HG02642 (cell line): ENCODE measurements around the gene C16orf86.

Experiments used
- ATAC-seq: cut with Tn5 transposase; IDR thresholded peaks from one replicate; pipeline ENCODE4 v1.9.1; 2021; ENCODE audit warnings: mild to moderate bottlenecking; ENCODE audit not compliant: unreplicated experiment, poor library complexity

The C16orf86 gene, protein sequence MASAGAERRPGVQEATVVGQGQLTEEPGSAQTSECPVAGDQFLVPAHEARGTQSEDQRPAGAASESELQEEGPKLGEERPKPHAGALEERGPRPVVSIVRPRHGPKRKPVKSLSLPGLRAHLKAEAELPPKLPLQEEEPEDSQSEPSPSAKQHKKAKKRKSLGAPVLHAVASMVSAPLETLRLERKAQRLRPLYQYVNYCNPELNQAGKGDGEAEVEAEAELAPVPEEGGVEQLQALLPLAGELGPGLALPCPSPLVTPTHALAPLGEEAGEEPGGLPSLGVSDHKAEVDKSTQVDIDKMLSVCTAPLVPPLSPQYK

DNA sequence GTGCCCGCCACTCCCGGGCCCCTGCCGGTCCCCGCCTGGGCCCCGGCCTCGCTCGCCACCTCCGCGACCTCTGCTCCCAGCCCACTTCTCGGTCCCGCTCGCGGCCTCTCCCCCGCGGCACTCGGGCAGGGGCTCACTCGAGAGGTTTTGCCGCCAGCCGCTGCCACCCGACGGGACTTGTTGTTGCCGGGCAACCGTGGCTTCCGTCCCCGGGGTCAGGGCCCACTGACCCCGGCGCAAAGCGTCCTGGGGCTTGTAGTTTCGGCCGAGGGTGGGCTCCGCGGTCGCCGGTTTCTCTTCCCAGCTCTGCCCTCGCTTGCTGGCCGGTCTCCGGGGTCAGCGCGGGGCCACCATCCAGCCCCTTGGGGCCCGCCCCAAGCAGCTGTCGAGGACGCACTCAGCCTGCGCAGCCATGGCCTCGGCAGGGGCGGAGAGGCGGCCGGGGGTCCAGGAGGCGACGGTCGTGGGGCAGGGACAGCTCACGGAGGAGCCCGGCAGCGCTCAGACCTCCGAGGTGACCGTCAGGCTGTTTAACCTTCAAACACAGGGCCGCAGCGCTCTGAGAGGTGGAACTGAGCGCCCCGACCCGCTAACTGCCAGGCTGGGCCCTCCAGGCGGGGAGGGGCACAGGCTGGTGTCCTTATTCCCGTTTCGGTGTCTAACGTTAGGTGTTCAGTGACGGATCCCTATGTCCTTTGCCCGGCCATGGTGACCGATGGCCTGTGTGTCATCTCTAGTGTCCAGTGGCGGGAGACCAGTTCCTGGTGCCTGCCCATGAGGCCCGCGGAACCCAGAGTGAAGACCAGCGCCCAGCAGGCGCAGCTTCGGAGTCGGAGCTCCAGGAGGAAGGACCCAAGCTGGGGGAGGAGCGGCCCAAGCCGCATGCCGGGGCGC is at the start of gene C16orf86, which contains the start of gene ENKD1:
Gene C16orf86 (plus strand): TSS at position 256 of the 894 bp plus-strand sequence. CDS start 157 bp downstream, at position 413.
Gene ENKD1 (minus strand): TSS at position 192 of the 894 bp plus-strand sequence. CDS start 308 bp downstream, outside the sequence.
- ATAC-seq, result peak; percentile 51

DNA sequence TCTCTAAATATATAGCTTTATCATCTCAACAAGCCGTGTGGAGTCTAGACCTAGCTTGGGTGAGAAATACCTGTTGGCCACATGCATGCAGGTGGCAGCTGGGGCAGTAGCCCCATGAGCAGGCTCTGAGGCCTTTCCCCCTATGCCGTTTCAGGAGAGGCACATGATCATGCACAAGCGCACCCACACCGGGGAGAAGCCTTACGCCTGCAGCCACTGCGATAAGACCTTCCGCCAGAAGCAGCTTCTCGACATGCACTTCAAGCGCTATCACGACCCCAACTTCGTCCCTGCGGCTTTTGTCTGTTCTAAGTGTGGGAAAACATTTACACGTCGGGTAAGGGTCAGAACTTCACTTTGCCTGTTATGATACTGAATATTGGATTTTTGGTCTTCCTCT is 38.4 kb upstream of the C16orf86 start:
- ATAC-seq, result no peak

DNA sequence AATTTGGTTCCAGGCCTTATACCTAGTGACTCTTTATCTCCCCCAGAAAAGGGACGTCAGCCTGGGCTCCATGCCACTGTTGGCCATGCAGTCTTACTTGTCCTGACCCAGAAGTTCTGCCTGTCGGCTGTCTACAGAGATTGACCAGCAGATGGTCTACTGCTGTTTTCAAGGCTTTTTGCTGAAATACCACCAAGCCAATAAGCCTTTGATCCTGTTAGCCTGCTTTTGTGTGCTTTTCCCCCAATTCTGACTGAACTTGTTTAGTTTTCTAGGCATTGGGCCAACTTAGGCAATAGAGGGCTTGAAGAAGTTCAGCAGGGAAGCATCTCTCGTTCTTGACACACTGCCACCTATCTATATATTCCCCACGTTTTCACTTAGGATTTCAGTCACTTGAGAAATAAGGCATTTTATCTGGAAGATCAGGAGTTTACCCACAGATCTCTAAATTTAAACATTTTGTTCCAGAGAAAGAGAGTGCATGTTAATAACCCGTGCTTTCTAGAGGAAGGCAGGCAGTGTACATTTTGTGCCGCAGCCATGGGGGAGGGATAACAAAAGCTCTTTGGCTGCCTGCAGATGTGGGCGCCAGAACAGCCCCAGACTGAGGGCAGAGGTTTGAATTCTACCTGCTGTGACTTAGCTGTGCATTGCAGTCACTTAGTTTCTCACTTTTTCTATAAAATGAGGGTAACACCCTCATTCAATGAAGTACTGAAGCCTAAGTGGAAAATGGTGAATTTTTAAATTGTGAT is 34.0 kb upstream of the C16orf86 start:
- ATAC-seq, result no peak

DNA sequence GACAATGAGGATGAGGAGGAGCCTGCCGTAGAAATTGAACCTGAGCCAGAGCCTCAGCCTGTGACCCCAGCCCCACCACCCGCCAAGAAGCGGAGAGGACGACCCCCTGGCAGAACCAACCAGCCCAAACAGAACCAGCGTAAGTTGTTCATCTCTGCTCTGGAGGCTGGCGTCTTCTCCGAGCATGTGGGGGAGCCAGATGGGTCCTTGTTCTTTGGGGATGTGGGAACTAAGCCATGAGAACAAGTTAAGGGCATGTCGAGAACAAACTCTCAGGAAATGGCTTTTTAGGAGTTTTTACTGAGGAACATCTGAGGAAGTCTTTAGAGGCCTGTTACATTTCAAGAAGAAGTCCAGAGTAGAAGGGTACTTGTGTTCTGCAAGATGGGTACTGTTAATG is 29.9 kb upstream of the C16orf86 start:
- ATAC-seq, result no peak

DNA sequence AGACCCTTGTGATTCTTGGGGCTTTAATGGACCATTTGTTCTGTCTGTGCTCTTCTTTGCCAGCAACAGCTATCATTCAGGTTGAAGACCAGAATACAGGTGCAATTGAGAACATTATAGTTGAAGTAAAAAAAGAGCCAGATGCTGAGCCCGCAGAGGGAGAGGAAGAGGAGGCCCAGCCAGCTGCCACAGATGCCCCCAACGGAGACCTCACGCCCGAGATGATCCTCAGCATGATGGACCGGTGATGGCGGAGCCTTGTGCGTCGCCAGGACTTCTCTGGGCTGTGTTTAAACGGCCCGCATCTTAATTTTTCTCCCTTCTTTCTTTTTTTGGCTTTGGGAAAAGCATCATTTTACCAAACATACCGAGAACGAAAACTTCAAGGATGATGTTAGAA is 29.0 kb upstream of the C16orf86 start:
- no peak for ATAC-seq

DNA sequence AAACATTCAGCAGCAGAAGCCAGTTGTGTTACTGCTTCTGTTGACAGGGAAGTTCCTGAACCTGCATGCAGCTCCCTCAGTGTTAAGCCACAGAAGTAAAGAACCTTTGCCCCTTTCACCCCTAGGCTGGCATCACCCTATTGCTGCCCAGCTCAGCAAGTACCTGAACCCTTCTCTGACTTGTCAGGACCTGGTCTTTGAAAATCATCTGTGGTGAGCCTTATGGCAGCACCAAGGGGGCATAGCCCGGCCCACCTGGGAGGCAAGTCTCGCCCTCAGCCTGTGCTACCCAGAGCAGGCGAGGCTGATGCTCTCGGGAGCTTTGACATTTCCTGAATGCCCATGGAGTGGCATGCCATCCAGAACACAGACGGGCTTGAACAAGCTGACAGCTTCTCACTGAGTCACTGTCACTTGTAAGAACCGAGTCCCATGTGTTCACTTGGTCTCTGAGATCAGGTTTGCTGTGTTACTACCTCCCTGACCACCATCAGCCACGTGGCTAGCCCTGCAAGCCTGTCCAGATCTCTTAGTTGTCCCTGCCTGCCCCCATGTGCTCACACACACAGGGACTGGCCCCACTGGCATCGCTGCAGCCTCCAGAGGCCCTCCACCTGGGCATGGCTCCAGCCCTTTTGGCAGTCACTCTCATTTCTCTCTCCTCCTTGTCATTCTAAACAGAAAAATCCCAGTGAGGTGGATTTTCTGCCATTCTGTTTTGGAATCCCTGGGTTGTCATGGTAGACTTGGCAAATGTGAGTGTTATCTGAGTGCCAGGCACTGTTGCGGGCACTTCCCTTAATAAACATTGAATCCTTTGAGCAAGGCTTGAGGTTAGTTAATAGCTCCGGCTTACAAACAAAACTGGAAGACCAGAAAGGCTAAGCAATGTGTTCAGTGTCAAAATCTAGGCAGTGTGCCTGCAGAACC is 24.6 kb upstream of the C16orf86 start:
- no peak for ATAC-seq

DNA sequence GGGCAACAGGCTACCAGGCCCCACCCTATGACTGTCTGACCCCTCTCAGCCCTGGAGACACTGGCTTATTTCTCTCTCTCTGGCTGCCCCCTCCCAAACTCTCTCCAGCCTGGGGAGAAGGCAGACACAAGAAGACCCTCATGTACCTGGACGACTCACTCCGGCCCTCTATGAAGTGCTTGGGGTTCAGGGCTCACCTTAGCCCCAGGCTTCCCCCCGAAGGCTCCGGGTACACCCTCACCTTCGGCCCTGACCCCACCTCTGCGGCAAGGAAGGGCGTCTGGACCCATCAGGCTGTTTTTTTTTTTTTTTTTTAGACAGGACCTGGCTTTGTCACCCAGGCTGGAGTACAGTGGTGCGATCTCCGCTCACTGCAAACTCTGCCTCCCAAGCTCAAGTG is 22.6 kb upstream of the C16orf86 start:
- no peak for ATAC-seq

DNA sequence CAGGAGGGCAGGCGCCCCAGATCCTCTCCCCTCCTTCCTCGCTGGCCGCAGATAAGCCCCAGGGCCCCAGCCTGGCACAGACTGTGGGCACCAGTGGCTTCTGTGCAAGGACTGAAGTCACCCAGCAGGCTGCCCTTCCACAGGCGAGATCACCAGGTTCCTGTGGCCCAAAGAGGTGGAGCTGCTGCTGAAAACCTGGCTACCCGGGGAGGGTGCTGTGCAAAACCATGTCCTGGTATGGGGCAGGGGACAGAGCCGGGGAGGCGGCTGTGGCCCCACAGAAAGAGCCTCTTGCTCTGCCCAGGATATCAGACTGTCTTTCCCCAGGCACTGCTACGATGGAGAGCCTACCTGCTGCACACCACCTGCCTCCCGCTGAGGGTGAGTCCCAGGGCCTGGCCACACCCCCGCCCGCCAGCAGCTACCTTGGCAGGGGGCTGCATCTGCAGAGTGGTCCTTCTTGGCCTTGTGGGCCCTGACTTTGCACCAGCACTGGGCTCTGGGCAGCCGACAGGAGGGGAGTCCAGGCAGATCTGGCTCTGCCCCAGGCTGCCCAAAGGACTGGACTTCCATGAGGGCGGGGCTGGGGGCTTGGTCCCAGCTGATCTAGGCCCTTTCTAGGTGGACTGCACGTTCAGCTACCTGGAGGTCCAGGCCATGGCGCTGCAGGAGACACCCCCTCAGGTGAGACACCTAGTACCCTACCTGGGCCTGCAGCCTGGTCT is 21.1 kb upstream of the C16orf86 start:
- ATAC-seq, result no peak

DNA sequence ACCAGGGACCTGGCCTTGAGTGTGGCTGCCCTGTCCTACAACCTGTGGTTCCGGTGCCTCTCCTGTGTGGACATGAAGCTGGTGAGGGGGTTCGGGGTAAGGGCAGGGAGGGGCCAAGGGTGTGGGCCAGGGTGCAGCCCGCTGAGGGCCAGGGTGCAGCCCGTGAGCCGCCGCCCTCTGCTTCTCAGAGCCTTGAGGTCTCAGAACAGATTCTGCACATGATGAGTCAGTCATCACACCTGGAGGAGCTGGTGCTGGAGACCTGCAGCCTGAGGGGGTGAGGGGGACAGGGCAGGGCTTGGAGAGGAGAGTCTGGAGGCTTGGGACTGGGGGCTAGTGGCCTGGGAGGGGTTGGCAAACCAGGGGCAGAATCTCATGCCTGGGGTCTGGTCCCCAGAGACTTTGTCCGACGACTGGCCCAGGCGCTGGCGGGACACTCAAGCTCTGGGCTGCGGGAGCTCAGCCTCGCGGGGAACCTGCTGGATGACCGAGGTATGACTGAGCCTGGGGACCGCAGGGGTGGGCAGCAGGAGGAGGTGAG is 19.4 kb upstream of the C16orf86 start:
- ATAC-seq, result no peak

DNA sequence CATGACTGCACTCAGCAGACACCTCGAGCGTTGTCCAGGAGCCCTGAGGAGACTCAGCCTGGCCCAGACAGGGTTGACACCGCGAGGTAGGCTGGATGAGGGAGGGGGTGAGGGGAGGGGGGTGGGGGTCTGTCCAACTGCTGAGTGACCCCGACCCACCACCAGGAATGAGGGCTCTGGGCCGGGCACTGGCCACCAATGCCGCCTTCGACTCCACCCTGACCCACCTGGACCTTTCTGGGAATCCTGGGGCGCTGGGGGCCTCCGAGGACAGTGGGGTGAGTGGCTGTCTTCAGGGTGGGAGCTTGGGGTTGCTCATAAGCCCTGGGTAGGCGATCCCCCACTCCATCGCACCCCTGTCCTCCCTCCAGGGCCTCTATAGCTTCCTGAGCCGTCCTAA is 18.9 kb upstream of the C16orf86 start:
- no peak for ATAC-seq

DNA sequence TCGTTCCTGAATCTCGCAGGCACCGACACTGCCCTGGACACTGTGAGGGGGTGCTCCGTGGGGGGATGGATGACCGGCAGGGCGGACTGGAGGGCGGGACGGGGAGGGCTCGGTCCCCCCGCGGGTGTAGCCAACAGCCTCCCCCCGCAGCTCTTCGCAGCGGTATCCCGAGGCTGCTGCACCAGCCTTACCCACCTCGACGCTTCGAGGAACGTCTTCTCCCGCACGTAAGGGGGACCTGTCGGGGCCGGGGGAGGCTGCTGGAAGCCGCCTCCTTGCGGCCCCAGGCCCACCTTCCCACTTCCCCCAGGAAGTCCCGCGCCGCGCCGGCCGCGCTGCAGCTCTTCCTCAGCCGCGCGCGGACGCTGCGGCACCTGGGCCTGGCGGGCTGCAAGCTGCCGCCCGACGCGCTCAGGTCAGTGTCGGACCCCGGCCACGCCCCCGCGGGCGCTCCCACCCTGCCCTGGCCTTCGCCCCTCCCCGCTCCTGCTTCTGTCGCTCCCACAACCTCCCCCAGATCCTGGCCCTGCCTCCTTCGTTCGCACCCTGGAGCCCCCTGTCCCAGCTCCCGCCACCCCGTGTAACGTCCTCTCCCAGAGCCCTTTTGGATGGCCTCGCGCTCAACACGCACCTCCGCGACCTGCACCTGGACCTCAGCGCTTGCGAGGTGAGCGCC is 18.4 kb upstream of the C16orf86 start:
- ATAC-seq, result no peak

DNA sequence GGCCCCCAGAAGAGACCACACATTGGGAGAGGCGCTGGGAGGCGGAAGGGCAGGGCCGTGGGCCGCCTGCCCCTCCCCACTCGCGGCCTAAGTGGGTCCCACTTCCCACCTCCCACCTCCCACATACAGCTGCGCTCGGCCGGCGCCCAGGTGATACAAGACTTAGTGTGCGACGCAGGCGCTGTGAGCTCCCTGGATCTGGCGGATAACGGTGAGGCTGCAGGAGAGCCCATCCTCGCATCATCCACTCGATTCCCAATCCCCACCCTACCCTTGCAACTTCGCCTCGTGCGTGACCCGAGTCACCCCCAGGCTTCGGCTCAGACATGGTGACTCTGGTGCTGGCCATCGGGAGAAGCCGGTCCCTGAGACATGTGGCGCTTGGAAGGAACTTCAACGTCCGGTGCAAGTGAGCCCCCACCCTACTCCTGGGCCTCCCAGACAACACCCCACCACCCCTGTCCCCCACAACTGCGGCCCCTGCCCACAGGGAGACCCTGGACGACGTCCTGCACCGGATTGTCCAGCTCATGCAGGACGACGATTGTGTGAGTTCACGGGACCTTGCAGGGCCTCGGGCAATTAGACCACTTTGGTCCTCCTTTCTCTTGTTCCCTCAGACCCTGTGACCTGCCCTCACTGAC is 17.7 kb upstream of the C16orf86 start:
- no peak for ATAC-seq

DNA sequence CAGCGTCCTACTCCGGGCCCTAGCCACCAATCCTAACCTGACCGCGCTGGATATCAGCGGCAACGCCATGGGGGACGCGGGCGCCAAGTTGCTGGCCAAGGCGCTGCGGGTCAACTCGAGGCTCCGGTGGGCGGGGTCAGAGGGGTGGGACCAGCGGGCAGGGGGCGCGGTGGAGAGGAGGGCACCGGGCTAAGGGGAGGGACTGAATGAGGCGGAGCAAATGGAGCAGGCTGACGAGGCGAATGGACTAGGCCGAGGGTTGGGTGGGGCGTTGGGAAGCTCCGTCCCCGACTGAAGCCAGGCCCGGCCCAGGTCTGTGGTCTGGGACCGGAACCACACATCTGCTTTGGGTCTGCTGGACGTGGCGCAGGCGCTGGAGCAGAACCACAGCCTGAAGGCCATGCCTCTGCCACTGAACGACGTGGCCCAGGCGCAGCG is 17.1 kb upstream of the C16orf86 start:
- no peak for ATAC-seq

DNA sequence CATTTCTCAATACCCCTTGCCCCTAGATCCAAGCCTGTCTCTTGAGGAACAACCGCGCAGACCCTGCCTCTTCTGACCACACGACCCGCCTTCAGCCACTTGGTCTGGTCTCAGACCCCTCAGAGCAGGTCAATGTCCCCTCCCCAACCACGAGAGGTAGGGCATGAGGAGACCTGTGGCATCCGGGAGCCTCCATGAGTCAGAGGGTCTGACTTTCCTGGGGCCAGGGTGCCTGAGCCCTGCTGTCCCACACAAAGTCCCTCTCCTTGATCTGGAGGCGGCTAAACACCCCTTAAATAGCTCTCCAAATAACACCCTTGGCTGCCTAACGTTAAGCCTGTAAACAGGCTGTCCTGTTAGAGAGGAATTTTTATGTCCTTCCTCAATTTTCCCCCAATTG is 16.6 kb upstream of the C16orf86 start:
- no peak for ATAC-seq

DNA sequence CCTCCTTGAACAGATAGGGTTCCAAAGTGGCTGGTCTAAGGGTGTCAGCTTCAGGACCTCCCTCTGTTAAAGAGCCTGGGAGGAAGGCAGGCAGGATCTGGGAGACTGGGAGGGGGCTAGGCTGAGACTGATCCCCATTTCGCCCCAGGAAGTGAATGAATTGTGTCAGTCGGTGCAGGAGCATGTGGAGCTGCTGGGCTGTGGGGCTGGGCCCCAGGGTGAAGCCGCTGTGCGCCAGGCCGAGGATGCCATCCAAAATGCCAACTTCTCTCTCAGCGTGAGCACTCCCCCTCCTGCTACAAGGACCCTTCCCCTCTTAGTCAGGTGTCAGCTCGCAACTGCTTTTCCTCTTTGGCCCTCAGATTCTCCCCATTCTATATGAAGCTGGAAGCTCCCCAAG is 15.6 kb upstream of the C16orf86 start:
- no peak for ATAC-seq

DNA sequence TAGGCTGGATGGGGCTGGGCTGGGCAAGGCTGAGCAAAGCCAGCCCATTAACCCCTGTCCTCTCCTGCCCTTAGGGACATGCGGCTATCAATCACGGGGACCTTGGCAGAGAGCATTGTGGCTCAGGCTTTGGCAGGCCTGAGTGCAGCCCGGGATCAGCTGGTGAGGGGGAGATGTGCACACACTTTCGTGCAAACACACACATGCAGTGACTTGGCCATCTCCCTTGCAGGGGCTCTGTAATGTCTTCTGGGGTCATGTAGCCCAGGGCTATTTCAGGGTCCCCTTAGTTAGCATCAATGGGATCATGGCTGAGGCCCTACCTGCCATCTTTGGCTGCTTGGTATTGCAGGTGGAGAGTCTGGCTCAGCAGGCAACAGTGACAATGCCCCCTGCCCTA is 14.8 kb upstream of the C16orf86 start:
- no peak for ATAC-seq

DNA sequence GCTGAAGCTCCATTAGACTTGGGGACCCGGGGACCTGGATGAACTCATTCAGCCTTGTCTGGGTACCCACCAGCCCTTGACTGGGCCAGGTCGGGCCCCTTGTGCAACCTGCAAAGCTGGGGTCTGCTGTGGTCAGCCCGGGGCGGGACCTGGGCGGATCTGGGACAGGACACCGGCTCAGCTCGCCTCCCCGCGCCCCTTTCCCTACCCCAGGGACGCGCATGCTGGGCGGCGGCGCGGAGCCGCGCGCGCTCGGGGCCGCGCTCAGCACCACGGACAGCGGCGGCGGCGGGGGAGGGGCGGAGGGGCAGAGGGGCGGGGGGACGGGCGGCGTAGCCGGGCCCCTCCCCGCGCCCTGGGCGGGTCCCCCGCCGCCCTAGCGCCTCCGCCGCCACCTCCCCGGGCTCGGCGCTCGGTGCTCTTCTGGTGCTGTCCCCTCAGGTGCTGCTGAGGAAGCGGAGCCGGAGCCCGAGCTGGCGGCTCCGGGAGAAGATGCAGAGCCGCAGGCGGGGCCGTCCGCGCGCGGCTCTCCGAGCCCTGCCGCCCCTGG is 14.0 kb upstream of the C16orf86 start:
- ATAC-seq, result no peak
